DMS53 treated with DMSO at 0.1 percent for 48 hours (cell line): ENCODE data around the gene C5AR2.
A peak's percentile ranks its signal among the peaks of the same experiment; 100 is the strongest.
"Not testable (repeated sequence)": the region's sequence is repeated elsewhere in the genome, so short reads cannot be mapped to it uniquely, and the experiment has no call there.

Source experiments
- DNase-seq: peaks from one replicate; lab custom pipeline; 2025; ENCODE audit not compliant: unreplicated experiment; lab: John Stamatoyannopoulos, UW

The C5AR2 gene

GRCh38 chr19:47331931-47332547 lies at the start of gene C5AR2:
Gene C5AR2 (plus strand): TSS chr19:47332175. CDS start chr19:47340800, 8,625 bp downstream.
- DNase-seq = no peak

GRCh38 chr19:47283405-47284059 lies 48.4 kb upstream of the C5AR2 start:
- DNase-seq = no peak

GRCh38 chr19:47284324-47284899 lies 47.6 kb upstream of the C5AR2 start:
- peak; percentile 41 for DNase-seq

GRCh38 chr19:47296036-47296435 lies 35.9 kb upstream of the C5AR2 start:
- DNase-seq = peak; percentile 74

- DNase-seq = not testable (repeated sequence)
Measured at GRCh38 chr19:47300867-47301266, 31.1 kb upstream of the C5AR2 start.

GRCh38 chr19:47302249-47302648 lies 29.7 kb upstream of the C5AR2 start:
- no peak for DNase-seq

- DNase-seq = no peak
Measured at GRCh38 chr19:47303966-47304365, 28.0 kb upstream of the C5AR2 start.

GRCh38 chr19:47305309-47305751 lies 26.6 kb upstream of the C5AR2 start:
- DNase-seq = peak; percentile 66

GRCh38 chr19:47306303-47306702 lies 25.7 kb upstream of the C5AR2 start:
- no peak for DNase-seq

- DNase-seq = no peak
Measured at GRCh38 chr19:47309038-47309437, 22.9 kb upstream of the C5AR2 start.

GRCh38 chr19:47309608-47310007 lies 22.4 kb upstream of the C5AR2 start, which contains the start of gene C5AR1:
Gene C5AR1 (plus strand): TSS chr19:47309861. CDS start chr19:47309896, 35 bp downstream.
- no peak for DNase-seq

- DNase-seq = no peak
Measured at GRCh38 chr19:47310323-47310722, 21.7 kb upstream of the C5AR2 start.

GRCh38 chr19:47310819-47311218 lies 21.2 kb upstream of the C5AR2 start:
- peak; percentile 19 for DNase-seq

GRCh38 chr19:47312366-47313006 lies 19.5 kb upstream of the C5AR2 start:
- DNase-seq = no peak

GRCh38 chr19:47313754-47314295 lies 18.1 kb upstream of the C5AR2 start:
- DNase-seq = no peak

GRCh38 chr19:47315125-47315821 lies 16.7 kb upstream of the C5AR2 start:
- DNase-seq = peak; percentile 57

GRCh38 chr19:47316513-47316912 lies 15.5 kb upstream of the C5AR2 start:
- no peak for DNase-seq

- no peak for DNase-seq
Measured at GRCh38 chr19:47319923-47320871, 11.8 kb upstream of the C5AR2 start.

- no peak for DNase-seq
Measured at GRCh38 chr19:47321630-47322029, 10.3 kb upstream of the C5AR2 start.

GRCh38 chr19:47322058-47322457 lies 9.9 kb upstream of the C5AR2 start:
- no peak for DNase-seq
